Measurements from ENCODE around the gene FES. TPM values are rescaled to one million over a fixed set of nuclear protein-coding genes. Genes with fewer than 3 reads are reported as not detected.

FES gene
- total RNA-seq, 2 donors from 2014 or later, result 9.3 to 14.9 TPM

DNA sequence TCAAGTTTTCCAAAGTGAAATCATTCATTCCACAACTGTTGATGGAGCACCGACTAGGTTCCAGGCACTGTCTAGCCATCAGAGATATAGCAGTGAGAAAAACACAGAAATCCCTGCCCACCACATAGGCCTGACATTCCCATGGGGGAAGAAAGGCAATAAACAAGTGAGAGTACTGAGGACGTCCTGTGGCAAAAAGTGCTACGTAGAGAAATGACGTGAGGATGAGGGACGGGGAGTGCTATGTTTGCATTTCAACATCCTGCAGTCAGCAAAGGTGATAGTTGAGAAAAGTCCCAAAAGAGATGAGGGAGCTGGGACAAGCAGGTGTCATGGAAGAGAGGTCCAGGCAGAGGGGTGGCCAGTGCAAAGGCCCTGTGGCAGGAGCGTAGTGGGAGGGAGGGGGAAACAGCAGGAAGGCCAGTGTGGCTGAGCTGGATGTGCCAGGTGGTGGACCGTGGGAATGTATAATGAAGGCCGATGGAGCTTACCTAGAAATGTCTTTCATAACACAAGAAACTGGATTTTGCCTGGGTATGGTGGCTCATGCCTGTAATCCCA is 26.3 kb upstream of the FES start:
- Histone ChIP-seq H3K27ac (no peak overlapping the region), H3K4me3 (no peak overlapping the region), H3K36me3 (no peaks in the 10 kb centered on the region), H3K4me1 (peaks cover 0 to 17% of the 10 kb centered on the region in 2 donors), H3K27me3 (no peaks in the 10 kb centered on the region), H3K9me3 (no peaks in the 10 kb centered on the region)
- TF ChIP-seq, protein P1, sequence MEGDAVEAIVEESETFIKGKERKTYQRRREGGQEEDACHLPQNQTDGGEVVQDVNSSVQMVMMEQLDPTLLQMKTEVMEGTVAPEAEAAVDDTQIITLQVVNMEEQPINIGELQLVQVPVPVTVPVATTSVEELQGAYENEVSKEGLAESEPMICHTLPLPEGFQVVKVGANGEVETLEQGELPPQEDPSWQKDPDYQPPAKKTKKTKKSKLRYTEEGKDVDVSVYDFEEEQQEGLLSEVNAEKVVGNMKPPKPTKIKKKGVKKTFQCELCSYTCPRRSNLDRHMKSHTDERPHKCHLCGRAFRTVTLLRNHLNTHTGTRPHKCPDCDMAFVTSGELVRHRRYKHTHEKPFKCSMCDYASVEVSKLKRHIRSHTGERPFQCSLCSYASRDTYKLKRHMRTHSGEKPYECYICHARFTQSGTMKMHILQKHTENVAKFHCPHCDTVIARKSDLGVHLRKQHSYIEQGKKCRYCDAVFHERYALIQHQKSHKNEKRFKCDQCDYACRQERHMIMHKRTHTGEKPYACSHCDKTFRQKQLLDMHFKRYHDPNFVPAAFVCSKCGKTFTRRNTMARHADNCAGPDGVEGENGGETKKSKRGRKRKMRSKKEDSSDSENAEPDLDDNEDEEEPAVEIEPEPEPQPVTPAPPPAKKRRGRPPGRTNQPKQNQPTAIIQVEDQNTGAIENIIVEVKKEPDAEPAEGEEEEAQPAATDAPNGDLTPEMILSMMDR (IDR thresholded peaks at IDR 0.05), result no peak
- DNase-seq (ENCODE audit: low spot score), result peak; percentile 46

GRCh38 chr15:90859234-90860131 is 24.8 kb upstream of the FES start:
- no peaks in the 10 kb centered on the region for H3K36me3 ChIP-seq
- TF ChIP-seq, protein P1 (IDR thresholded peaks at IDR 0.05), result no peak
- no peaks in the 10 kb centered on the region for H3K27me3 ChIP-seq
- H3K27ac ChIP-seq, result peak overlapping the region; percentile 42 to 59
- H3K4me3 ChIP-seq, result no peak overlapping the region
- DNase-seq (ENCODE audit: low spot score), result peak; percentile 57
- H3K9me3 ChIP-seq, result no peaks in the 10 kb centered on the region
- peaks cover 0 to 28% of the 10 kb centered on the region in 2 donors for H3K4me1 ChIP-seq

- Histone ChIP-seq H3K4me1 (peaks cover 0 to 28% of the 10 kb centered on the region in 2 donors), H3K27ac (no peak overlapping the region), H3K9me3 (no peaks in the 10 kb centered on the region), H3K36me3 (no peaks in the 10 kb centered on the region), H3K27me3 (no peaks in the 10 kb centered on the region), H3K4me3 (no peak overlapping the region)
- DNase-seq (ENCODE audit: low spot score), result peak; percentile 54
- TF ChIP-seq, protein P1 (IDR thresholded peaks at IDR 0.05), result no peak
Observed at GRCh38 chr15:90860450-90860849, 23.9 kb upstream of the FES start.

GRCh38 chr15:90860942-90861675 is 23.2 kb upstream of the FES start:
- Histone ChIP-seq H3K4me1 (peaks cover 0 to 28% of the 10 kb centered on the region in 2 donors), H3K4me3 (no peak overlapping the region), H3K36me3 (no peaks in the 10 kb centered on the region), H3K9me3 (no peaks in the 10 kb centered on the region), H3K27ac (no peak overlapping the region), H3K27me3 (no peaks in the 10 kb centered on the region)
- TF ChIP-seq, protein P1 (IDR thresholded peaks at IDR 0.05), result no peak
- DNase-seq (ENCODE audit: low spot score), result no peak

DNA sequence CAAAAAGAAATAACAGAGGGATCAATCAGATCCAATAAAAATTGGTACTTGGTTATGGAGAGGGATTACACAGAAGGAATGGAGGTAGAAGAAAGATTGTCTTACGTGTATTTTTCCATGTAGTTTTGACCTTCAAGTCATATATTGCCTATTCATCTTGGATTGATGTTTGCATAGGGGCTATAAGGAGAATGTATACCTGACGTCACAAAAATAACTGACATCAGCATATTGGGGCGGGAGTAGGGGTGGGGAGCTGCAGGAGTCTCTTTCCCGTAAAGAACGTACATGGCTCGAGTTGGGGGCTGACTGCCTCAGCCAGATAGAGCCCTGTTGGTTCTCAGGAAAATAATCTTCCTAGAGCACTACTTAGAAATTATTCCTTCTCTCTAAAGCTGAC is 21.8 kb upstream of the FES start:
- peaks cover 0 to 28% of the 10 kb centered on the region in 2 donors for H3K4me1 ChIP-seq
- TF ChIP-seq, protein P1 (IDR thresholded peaks at IDR 0.05), result no peak
- H3K27ac ChIP-seq, result peak overlapping the region in 1 of 2 donors; percentile 62
- H3K36me3 ChIP-seq, result no peaks in the 10 kb centered on the region
- H3K4me3 ChIP-seq, result no peak overlapping the region
- H3K27me3 ChIP-seq, result no peaks in the 10 kb centered on the region
- no peaks in the 10 kb centered on the region for H3K9me3 ChIP-seq
- DNase-seq (ENCODE audit: low spot score), result no peak
